Neuronal stem cell (in vitro differentiated cells): ENCODE data around the gene LYZL6.

Experiments used
- DNase-seq: peaks from one replicate; pipeline ENCODE4 v3.0.0-alpha.2; 2013; ENCODE audit warnings: low spot score
- H2AFZ ChIP-seq: one replicate; pipeline ENCODE4 v1.6.1; 2013; ENCODE audit warnings: mild to moderate bottlenecking, low read length, inconsistent platforms
- H2AK5ac ChIP-seq: 2 replicates; pipeline ENCODE4 v1.6.1; 2013; ENCODE audit warnings: low read depth, mild to moderate bottlenecking, inconsistent platforms, low read length, moderate library complexity, mixed read lengths
- H2BK120ac ChIP-seq: 2 replicates; pipeline ENCODE4 v1.6.1; 2013; ENCODE audit warnings: low read depth, mild to moderate bottlenecking, inconsistent platforms, low read length, moderate library complexity, mixed read lengths
- H2BK12ac ChIP-seq: one replicate; pipeline ENCODE4 v1.6.1; 2013; ENCODE audit warnings: low read length, inconsistent platforms
- H2BK15ac ChIP-seq: 2 replicates; pipeline ENCODE4 v1.6.1; 2013; ENCODE audit warnings: mild to moderate bottlenecking, low read length, inconsistent platforms, mixed read lengths
- H2BK5ac ChIP-seq: one replicate; pipeline ENCODE4 v1.6.1; 2013; ENCODE audit warnings: inconsistent platforms, mild to moderate bottlenecking, low read length, moderate library complexity
- H3K14ac ChIP-seq: one replicate; pipeline ENCODE4 v1.6.1; 2013; ENCODE audit warnings: low read length, inconsistent platforms
- H3K18ac ChIP-seq: 2 replicates; pipeline ENCODE4 v1.6.1; 2013; ENCODE audit warnings: low read length, inconsistent platforms
- H3K23ac ChIP-seq: 2 replicates; pipeline ENCODE4 v1.6.1; 2013; ENCODE audit warnings: low read depth, mild to moderate bottlenecking, mixed read lengths, low read length, inconsistent platforms; ENCODE audit not compliant: poor library complexity
- H3K27ac ChIP-seq: replicated peaks from 3 replicates; pipeline ENCODE4 v1.5.1; 2013; ENCODE audit warnings: low read length, inconsistent platforms
- H3K27me3 ChIP-seq, 3 experiments: 2 replicates each; pipeline ENCODE4 v1.6.1; 2013; ENCODE audit warnings: low read length in 3 of 3, mild to moderate bottlenecking in 2 of 3, inconsistent platforms in 1 of 3, low read depth in 1 of 3, mixed read lengths in 1 of 3, moderate library complexity in 1 of 3; ENCODE audit not compliant: control insufficient read depth in 3 of 3, insufficient read depth in 3 of 3
- H3K36me3 ChIP-seq, 2 donors: replicated peaks in 1 of 2; 2 replicates each; pipeline ENCODE4 v1.6.1; 2013; ENCODE audit warnings: low read length in 2 of 2; ENCODE audit not compliant: control insufficient read depth in 2 of 2, insufficient read depth in 2 of 2
- H3K4ac ChIP-seq: 2 replicates; pipeline ENCODE4 v1.6.1; 2013; ENCODE audit warnings: inconsistent platforms, mild to moderate bottlenecking, low read length, moderate library complexity
- H3K4me1 ChIP-seq, 2 donors: 1 replicate in 1 of 2; 2 replicates in 1 of 2; pipeline ENCODE4 v1.6.1; 2013; ENCODE audit warnings: low read length in 2 of 2, low read depth in 1 of 2; ENCODE audit not compliant: control insufficient read depth in 2 of 2, insufficient read depth in 1 of 2
- H3K4me2 ChIP-seq: one replicate; pipeline ENCODE4 v1.6.1; 2013; ENCODE audit warnings: mild to moderate bottlenecking, low read length, inconsistent platforms; ENCODE audit not compliant: insufficient read depth, poor library complexity, severe bottlenecking
- H3K4me3 ChIP-seq, 2 donors: 2 replicates each; pipeline ENCODE4 v1.5.1; 2013; ENCODE audit warnings: low read length in 2 of 2, mild to moderate bottlenecking in 2 of 2, inconsistent platforms in 1 of 2, moderate library complexity in 1 of 2
- H3K79me1 ChIP-seq: one replicate; pipeline ENCODE4 v1.6.1; 2013; ENCODE audit warnings: low read depth, mild to moderate bottlenecking, inconsistent platforms, low read length, moderate library complexity
- H3K9ac ChIP-seq: one replicate; pipeline ENCODE4 v1.6.1; 2013; ENCODE audit warnings: mild to moderate bottlenecking, low read depth, low read length, inconsistent platforms; ENCODE audit not compliant: poor library complexity
- H3K9me3 ChIP-seq, 2 donors: replicated peaks in 1 of 2; 2 replicates each; pipeline versions ENCODE3 to v1.6.1; 2013; ENCODE audit warnings: low read length in 2 of 2, mild to moderate bottlenecking in 2 of 2, inconsistent platforms in 1 of 2, low read depth in 1 of 2, mixed read lengths in 1 of 2, moderate library complexity in 1 of 2; ENCODE audit not compliant: control insufficient read depth in 2 of 2, insufficient read depth in 1 of 2
- H4K8ac ChIP-seq: one replicate; pipeline ENCODE4 v1.6.1; 2013; ENCODE audit warnings: low read depth, mild to moderate bottlenecking, inconsistent platforms, low read length, moderate library complexity
- H4K91ac ChIP-seq: one replicate; pipeline ENCODE4 v1.6.1; 2013; ENCODE audit warnings: low read length, low read depth, mild to moderate bottlenecking, inconsistent platforms; ENCODE audit not compliant: poor library complexity
- WGBS, 2 donors: extraction: QIAGEN DNeasy Blood & Tissue Kit; methylation state at CpG; one replicate each; pipeline ENCODE4 v1.1.7; 2013; ENCODE audit warnings: missing lambda C conversion rate in 2 of 2, mixed read lengths in 1 of 2; ENCODE audit not compliant: insufficient read length in 2 of 2, insufficient replicate concordance in 1 of 2; ENCODE audit errors: extremely low coverage in 2 of 2; 5-methylcytosine and 5-hydroxymethylcytosine counted together

Gene LYZL6

GRCh38 chr17:35931794-35932425 lies 11.6 kb downstream of the LYZL6 start:
- WGBS, 2 donors, result no CpG with 5 or more reads among the region's 6 CpGs
- no peak overlapping the region for H3K4me3 ChIP-seq
- no peak overlapping the region for H2BK15ac ChIP-seq
- no peak for DNase-seq
- H3K36me3 ChIP-seq, result no peaks in the 10 kb centered on the region
- no peak overlapping the region for H2AK5ac ChIP-seq
- no peaks in the 10 kb centered on the region for H3K9me3 ChIP-seq
- no peak overlapping the region for H2BK12ac ChIP-seq
- no peak overlapping the region for H2BK120ac ChIP-seq
- no peak overlapping the region for H3K14ac ChIP-seq
- H3K27me3 ChIP-seq, result no peaks in the 10 kb centered on the region
- H3K4me1 ChIP-seq, result peaks cover 0 to 7% of the 10 kb centered on the region in 2 donors
- no peak overlapping the region for H4K91ac ChIP-seq
- peak overlapping the region; percentile 89 for H2AFZ ChIP-seq
- no peak overlapping the region for H3K18ac ChIP-seq
- no peak overlapping the region for H3K9ac ChIP-seq
- no peak overlapping the region for H3K23ac ChIP-seq
- no peak overlapping the region for H3K4ac ChIP-seq
- H2BK5ac ChIP-seq, result no peak overlapping the region
- H4K8ac ChIP-seq, result no peak overlapping the region
- H3K27ac ChIP-seq, result no peak overlapping the region
- H3K4me2 ChIP-seq, result no peak overlapping the region
- no peaks in the 10 kb centered on the region for H3K79me1 ChIP-seq

- H3K4me1 ChIP-seq, result peaks cover 0 to 7% of the 10 kb centered on the region in 2 donors
- H2BK120ac ChIP-seq, result no peak within 1 kb of the TSS
- peak within 1 kb of the TSS; percentile 29 for H3K23ac ChIP-seq
- no peak within 1 kb of the TSS for H4K8ac ChIP-seq
- WGBS, 2 donors, result no CpG with 5 or more reads among the region's 35 CpGs
- H3K4me3 ChIP-seq, result peak within 1 kb of the TSS; percentile 71 to 87
- H3K9me3 ChIP-seq, result no peaks in the 10 kb centered on the region
- H3K27ac ChIP-seq, result no peak within 1 kb of the TSS
- H2BK5ac ChIP-seq, result no peak within 1 kb of the TSS
- no peaks in the 10 kb centered on the region for H3K79me1 ChIP-seq
- H3K18ac ChIP-seq, result peak within 1 kb of the TSS; percentile 46
- no peak within 1 kb of the TSS for H2BK12ac ChIP-seq
- peak; percentile 73 for DNase-seq
- no peak within 1 kb of the TSS for H3K4ac ChIP-seq
- H2AFZ ChIP-seq, result peak within 1 kb of the TSS; percentile 89
- no peaks in the 10 kb centered on the region for H3K36me3 ChIP-seq
- H2AK5ac ChIP-seq, result no peak within 1 kb of the TSS
- no peak within 1 kb of the TSS for H2BK15ac ChIP-seq
- H3K14ac ChIP-seq, result no peak within 1 kb of the TSS
- H3K4me2 ChIP-seq, result peak within 1 kb of the TSS; percentile 70
- no peak within 1 kb of the TSS for H3K9ac ChIP-seq
- no peak within 1 kb of the TSS for H4K91ac ChIP-seq
- H3K27me3 ChIP-seq, result no peaks in the 10 kb centered on the region
Observed at GRCh38 chr17:35930211-35931065, 13.1 kb downstream of the LYZL6 start, which contains the start of gene RDM1. Gene RDM1, minus strand, starts transcription at chr17:35930773. Its CDS starts 46 bp downstream, at chr17:35930727.

DNA sequence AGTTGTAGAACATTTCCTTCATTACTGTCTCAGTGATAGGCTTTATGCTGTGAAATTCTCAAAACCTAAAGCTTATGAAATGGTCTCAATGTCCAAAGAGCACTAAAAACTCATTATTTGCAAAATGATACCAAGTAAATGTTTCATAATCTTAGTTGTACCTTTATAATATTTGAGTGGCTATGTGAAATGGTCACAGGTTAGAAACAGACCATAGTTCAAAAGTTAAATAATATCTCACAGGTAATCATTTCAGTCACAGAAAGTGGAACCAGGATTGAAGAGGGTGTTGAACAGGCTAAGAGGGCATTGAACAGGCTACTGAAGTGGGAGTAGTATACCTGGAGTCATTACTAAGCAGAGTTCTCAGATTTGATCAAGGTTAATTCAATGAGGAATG lies 15.8 kb downstream of the LYZL6 start:
- Histone ChIP-seq H3K4me2 (no peak overlapping the region), H3K9me3 (no peaks in the 10 kb centered on the region), H2BK15ac (no peak overlapping the region), H3K4me1 (peaks cover 0 to 7% of the 10 kb centered on the region in 2 donors), H3K18ac (no peak overlapping the region), H2AFZ (no peak overlapping the region), H3K4ac (no peak overlapping the region), H4K91ac (no peak overlapping the region), H3K27me3 (no peaks in the 10 kb centered on the region), H3K14ac (no peak overlapping the region), H3K27ac (no peak overlapping the region), H4K8ac (no peak overlapping the region), H3K79me1 (no peaks in the 10 kb centered on the region), H3K9ac (no peak overlapping the region), H3K36me3 (peaks cover 2 to 5% of the 10 kb centered on the region in 2 donors), H3K4me3 (no peak overlapping the region), H3K23ac (no peak overlapping the region), H2BK120ac (no peak overlapping the region), H2AK5ac (no peak overlapping the region), H2BK12ac (no peak overlapping the region), H2BK5ac (no peak overlapping the region)
- DNase-seq, result no peak

GRCh38 chr17:35923609-35924114 lies 19.9 kb downstream of the LYZL6 start:
- Histone ChIP-seq H3K23ac (no peak overlapping the region), H4K8ac (no peak overlapping the region), H3K79me1 (no peaks in the 10 kb centered on the region), H3K36me3 (peaks cover 5 to 10% of the 10 kb centered on the region in 2 donors), H3K18ac (no peak overlapping the region), H2BK15ac (no peak overlapping the region), H4K91ac (no peak overlapping the region), H2BK5ac (no peak overlapping the region), H2AK5ac (no peak overlapping the region), H3K27me3 (no peaks in the 10 kb centered on the region), H3K4ac (no peak overlapping the region), H2BK12ac (no peak overlapping the region), H3K27ac (no peak overlapping the region), H3K14ac (no peak overlapping the region), H3K9me3 (no peaks in the 10 kb centered on the region), H2BK120ac (no peak overlapping the region), H3K4me3 (no peak overlapping the region), H2AFZ (no peak overlapping the region), H3K4me1 (no peaks in the 10 kb centered on the region), H3K9ac (no peak overlapping the region), H3K4me2 (no peak overlapping the region)
- no CpG with 5 or more reads among the region's 6 CpGs for WGBS, 2 donors
- no peak for DNase-seq
